ENCODE results near the gene PRM2. TPM values are rescaled to one million over a fixed set of nuclear protein-coding genes. Genes with fewer than 3 reads are reported as not detected.
"Not testable (repeated sequence)": the region's sequence is repeated elsewhere in the genome, so short reads cannot be mapped to it uniquely, and the experiment has no call there.

PRM2 gene
- total RNA-seq, 1 donor from 2014 or later = not detected

- not testable (repeated sequence) for DNase-seq (ENCODE audit: low spot score)
Measured at GRCh38 chr16:11289696-11290095, 13.4 kb upstream of the PRM2 start.

GRCh38 chr16:11289202-11289601, 12.9 kb upstream of the PRM2 start:
- no peak for DNase-seq (ENCODE audit: low spot score)

- no peak for DNase-seq (ENCODE audit: low spot score)
Measured at GRCh38 chr16:11285842-11286241, 9.6 kb upstream of the PRM2 start.

GRCh38 chr16:11283820-11284248, 7.6 kb upstream of the PRM2 start:
- DNase-seq (ENCODE audit: low spot score) = peak; percentile 36

GRCh38 chr16:11280616-11281522, 4.6 kb upstream of the PRM2 start, which contains the start of gene PRM1:
PRM1 (minus strand) TSS chr16:11281330; CDS start chr16:11281238, 92 bp downstream.
- DNase-seq (ENCODE audit: low spot score) = no peak

- no peak for DNase-seq (ENCODE audit: low spot score)
Measured at GRCh38 chr16:11278681-11279628, 2.7 kb upstream of the PRM2 start.

GRCh38 chr16:11277607-11278337, 1.5 kb upstream of the PRM2 start:
- DNase-seq (ENCODE audit: low spot score) = no peak

- DNase-seq (ENCODE audit: low spot score) = no peak
Measured at GRCh38 chr16:11276896-11277593, 765 bp upstream of the PRM2 start.

- DNase-seq (ENCODE audit: low spot score) = no peak
Measured at GRCh38 chr16:11274964-11275363, 1.3 kb downstream of the PRM2 start.

GRCh38 chr16:11273721-11274324, 2.5 kb downstream of the PRM2 start:
- peak; percentile 50 for DNase-seq (ENCODE audit: low spot score)

- DNase-seq (ENCODE audit: low spot score) = no peak
Measured at GRCh38 chr16:11272921-11273720, 3.2 kb downstream of the PRM2 start, which contains the start of gene PRM3. PRM3 (minus strand) TSS chr16:11273629; CDS start chr16:11273595, 34 bp downstream.

- no peak for DNase-seq (ENCODE audit: low spot score)
Measured at GRCh38 chr16:11272484-11272883, 3.8 kb downstream of the PRM2 start.

- no peak for DNase-seq (ENCODE audit: low spot score)
Measured at GRCh38 chr16:11271610-11272009, 4.7 kb downstream of the PRM2 start.

GRCh38 chr16:11270602-11271162, 5.6 kb downstream of the PRM2 start:
- no peak for DNase-seq (ENCODE audit: low spot score)

- DNase-seq (ENCODE audit: low spot score) = no peak
Measured at GRCh38 chr16:11268921-11269375, 7.3 kb downstream of the PRM2 start, which contains the start of gene TNP2. TNP2 (minus strand) TSS chr16:11269325; CDS start chr16:11269262, 63 bp downstream.

GRCh38 chr16:11265124-11265523, 11.2 kb downstream of the PRM2 start:
- DNase-seq (ENCODE audit: low spot score) = no peak

GRCh38 chr16:11264155-11264832, 12.0 kb downstream of the PRM2 start:
- DNase-seq (ENCODE audit: low spot score) = no peak

GRCh38 chr16:11263737-11264136, 12.5 kb downstream of the PRM2 start:
- DNase-seq (ENCODE audit: low spot score) = no peak
